Activated T-helper 2 cell treated with anti-CD3 and anti-CD28 coated beads, Interferon-gamma antibody, Interleukin-2, Interleukin-4, amounts not matched to agents 10 μg/mL and 5 μg/mL and 100 μg/mL, durations not matched to agents 14 hours and 24 hours and 36 hours (primary cell): ENCODE data around the gene CSTPP1. TPM values are rescaled to one million over a fixed set of nuclear protein-coding genes. Genes with fewer than 3 reads are reported as not detected.

Experiments used
- DNase-seq: peaks from one replicate; pipeline ENCODE4 v3.0.0; 2021; ENCODE audit warnings: low spot score
- H3K27ac Mint-ChIP-seq: one replicate; pipeline ENCODE4 v1.8.0; 2021; ENCODE audit warnings: mixed read lengths
- H3K27me3 Mint-ChIP-seq: one replicate; pipeline ENCODE4 v1.8.0; 2021; ENCODE audit warnings: low read depth, mixed read lengths
- H3K36me3 Mint-ChIP-seq: one replicate; pipeline ENCODE4 v1.8.0; 2021; ENCODE audit warnings: low read depth, mixed read lengths
- H3K4me1 Mint-ChIP-seq: one replicate; pipeline ENCODE4 v1.8.0; 2021; ENCODE audit warnings: low read depth, mixed read lengths
- H3K4me3 Mint-ChIP-seq: one replicate; pipeline ENCODE4 v1.8.0; 2021; ENCODE audit warnings: low read depth, mild to moderate bottlenecking, moderate library complexity, mixed read lengths
- H3K9me3 Mint-ChIP-seq: one replicate; pipeline ENCODE4 v1.8.0; 2021; ENCODE audit warnings: mixed read lengths
- intact Hi-C: fragments of 100-400 bp; cut with micrococcal nuclease; formaldehyde crosslinking; loops from one replicate; pipeline ENCODE4 v1.15.1; 2023
- total RNA-seq: library from RNA; stranded (reverse); gene quantifications from 2 replicates; pipeline ENCODE4 v1.2.3, GENCODE V29; 2022

The CSTPP1 gene
- total RNA-seq, 1 donor from 2014 or later, result 17.8 TPM

GRCh38 chr11:47161134-47161854 lies 224.7 kb downstream of the CSTPP1 start:
- no peaks in the 10 kb centered on the region for H3K27me3 Mint-ChIP-seq
- no peaks in the 10 kb centered on the region for H3K4me1 Mint-ChIP-seq
- peaks cover 23% of the 10 kb centered on the region for H3K36me3 Mint-ChIP-seq
- no peaks in the 10 kb centered on the region for H3K9me3 Mint-ChIP-seq
- peak; percentile 31 for DNase-seq
- intact Hi-C loops, result no loop called here
- H3K27ac Mint-ChIP-seq, result no peak overlapping the region
- H3K4me3 Mint-ChIP-seq, result no peak overlapping the region

- no peaks in the 10 kb centered on the region for H3K4me1 Mint-ChIP-seq
- DNase-seq, result no peak
- no peak overlapping the region for H3K4me3 Mint-ChIP-seq
- H3K36me3 Mint-ChIP-seq, result peaks cover 29% of the 10 kb centered on the region
- no peaks in the 10 kb centered on the region for H3K9me3 Mint-ChIP-seq
- intact Hi-C loops, result no loop called here
- H3K27me3 Mint-ChIP-seq, result no peaks in the 10 kb centered on the region
- H3K27ac Mint-ChIP-seq, result no peak overlapping the region
Measured at GRCh38 chr11:47161890-47162289, 225.3 kb downstream of the CSTPP1 start.

GRCh38 chr11:47162426-47162825 lies 225.9 kb downstream of the CSTPP1 start:
- no peak overlapping the region for H3K27ac Mint-ChIP-seq
- H3K4me1 Mint-ChIP-seq, result no peaks in the 10 kb centered on the region
- peaks cover 33% of the 10 kb centered on the region for H3K36me3 Mint-ChIP-seq
- no peak for DNase-seq
- H3K9me3 Mint-ChIP-seq, result no peaks in the 10 kb centered on the region
- intact Hi-C loops, result no loop called here
- H3K4me3 Mint-ChIP-seq, result no peak overlapping the region
- H3K27me3 Mint-ChIP-seq, result no peaks in the 10 kb centered on the region

- Mint-ChIP-seq H3K27me3 (no peaks in the 10 kb centered on the region), H3K4me1 (no peaks in the 10 kb centered on the region), H3K9me3 (no peaks in the 10 kb centered on the region), H3K4me3 (no peak overlapping the region), H3K36me3 (peaks cover 38% of the 10 kb centered on the region), H3K27ac (no peak overlapping the region)
- intact Hi-C loops, result no loop called here
- no peak for DNase-seq
Measured at GRCh38 chr11:47163193-47163592, 226.6 kb downstream of the CSTPP1 start.

- intact Hi-C loops, result no loop called here
- H3K4me3 Mint-ChIP-seq, result no peak overlapping the region
- peaks cover 42% of the 10 kb centered on the region for H3K36me3 Mint-ChIP-seq
- no peak for DNase-seq
- no peak overlapping the region for H3K27ac Mint-ChIP-seq
- H3K27me3 Mint-ChIP-seq, result no peaks in the 10 kb centered on the region
- no peaks in the 10 kb centered on the region for H3K4me1 Mint-ChIP-seq
- no peaks in the 10 kb centered on the region for H3K9me3 Mint-ChIP-seq
Measured at GRCh38 chr11:47163898-47164297, 227.3 kb downstream of the CSTPP1 start.

- Mint-ChIP-seq H3K27me3 (no peaks in the 10 kb centered on the region), H3K4me3 (no peak overlapping the region), H3K36me3 (peaks cover 42% of the 10 kb centered on the region), H3K9me3 (no peaks in the 10 kb centered on the region), H3K4me1 (no peaks in the 10 kb centered on the region), H3K27ac (no peak overlapping the region)
- intact Hi-C loops, result no loop called here
- no peak for DNase-seq
Measured at GRCh38 chr11:47164321-47164720, 227.8 kb downstream of the CSTPP1 start.

DNA sequence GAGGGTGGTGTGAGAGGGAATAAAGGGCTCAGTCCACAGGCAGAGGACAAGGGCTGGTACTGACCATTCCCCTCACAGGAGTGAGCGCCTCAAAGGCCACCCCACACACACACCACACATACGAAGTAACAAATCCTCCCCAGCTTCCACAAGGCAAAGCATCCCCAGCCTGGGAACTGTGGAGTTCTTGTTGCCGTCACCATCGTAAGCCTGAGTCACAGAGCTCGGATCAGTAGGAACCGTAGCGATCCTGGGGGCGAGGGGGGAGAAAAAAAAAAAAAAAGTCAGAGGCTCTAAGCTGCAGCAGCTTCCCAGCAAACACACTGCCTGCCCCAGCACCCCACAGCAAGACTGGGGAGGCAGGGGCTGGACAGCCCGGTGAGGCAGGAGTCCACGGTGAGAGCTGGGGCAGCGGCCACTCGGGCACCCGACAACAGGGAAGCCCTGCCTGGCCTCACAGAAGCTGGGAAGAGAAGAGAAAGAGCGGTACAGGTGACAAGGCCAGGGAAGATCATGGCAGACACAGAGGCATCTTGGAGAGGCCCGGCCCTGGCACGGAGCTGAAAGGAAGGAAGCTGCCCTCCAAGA lies 228.8 kb downstream of the CSTPP1 start:
- Mint-ChIP-seq H3K4me1 (no peaks in the 10 kb centered on the region), H3K4me3 (no peak overlapping the region), H3K9me3 (no peaks in the 10 kb centered on the region), H3K36me3 (peaks cover 42% of the 10 kb centered on the region), H3K27me3 (no peaks in the 10 kb centered on the region), H3K27ac (no peak overlapping the region)
- DNase-seq, result no peak
- intact Hi-C loops, result no loop called here

DNA sequence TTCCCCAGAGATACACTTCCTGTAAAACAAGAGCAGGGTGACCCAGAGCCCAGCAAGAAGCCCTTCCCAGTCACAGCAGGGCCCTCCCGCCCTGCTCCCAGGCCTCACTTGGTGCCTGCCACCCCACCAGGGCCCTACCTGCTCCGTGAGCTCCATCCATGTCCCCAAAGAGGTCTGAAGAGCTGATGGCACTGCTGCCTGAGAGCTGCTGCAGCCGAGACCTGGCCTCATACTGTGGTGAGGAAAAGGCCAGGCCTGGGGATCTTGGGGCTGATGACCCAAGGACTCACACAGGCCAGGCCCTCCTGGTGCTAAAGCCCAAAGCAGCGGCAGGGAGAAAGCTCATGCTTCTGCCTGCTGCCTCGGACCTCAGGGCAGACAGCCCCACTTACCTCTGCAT lies 229.8 kb downstream of the CSTPP1 start:
- Mint-ChIP-seq H3K27me3 (no peaks in the 10 kb centered on the region), H3K4me1 (no peaks in the 10 kb centered on the region), H3K27ac (no peak overlapping the region), H3K36me3 (peaks cover 51% of the 10 kb centered on the region), H3K9me3 (no peaks in the 10 kb centered on the region), H3K4me3 (no peak overlapping the region)
- DNase-seq, result no peak
- intact Hi-C loops, result no loop called here

GRCh38 chr11:47171061-47171838 lies 234.7 kb downstream of the CSTPP1 start:
- H3K36me3 Mint-ChIP-seq, result peaks cover 65% of the 10 kb centered on the region
- H3K27me3 Mint-ChIP-seq, result no peaks in the 10 kb centered on the region
- DNase-seq, result no peak
- H3K4me3 Mint-ChIP-seq, result no peak overlapping the region
- peaks cover 17% of the 10 kb centered on the region for H3K4me1 Mint-ChIP-seq
- no peak overlapping the region for H3K27ac Mint-ChIP-seq
- H3K9me3 Mint-ChIP-seq, result no peaks in the 10 kb centered on the region
- intact Hi-C loops, result no loop called here

DNA sequence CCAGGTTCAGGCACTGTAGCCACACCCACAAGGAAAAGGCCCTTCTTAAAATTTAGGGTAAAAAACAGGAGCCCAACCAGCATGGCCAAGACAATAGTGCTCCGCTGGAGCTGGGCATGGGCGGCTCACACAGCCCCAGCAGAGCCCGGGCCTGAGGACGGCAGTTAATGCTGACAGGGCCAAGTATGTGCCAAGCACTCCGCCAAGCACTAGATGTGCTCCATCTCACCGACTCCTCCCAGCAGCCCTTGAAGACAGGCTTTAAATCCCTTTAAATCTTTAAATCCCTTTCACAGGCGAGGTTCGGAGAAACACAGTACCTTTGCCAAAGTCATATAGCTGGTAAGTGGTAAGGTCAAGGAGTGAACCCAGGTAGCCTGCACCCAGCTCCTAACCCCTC lies 235.3 kb downstream of the CSTPP1 start:
- intact Hi-C loops, result no loop called here
- Mint-ChIP-seq H3K36me3 (peaks cover 59% of the 10 kb centered on the region), H3K4me1 (peaks cover 17% of the 10 kb centered on the region), H3K27me3 (no peaks in the 10 kb centered on the region), H3K9me3 (no peaks in the 10 kb centered on the region), H3K27ac (no peak overlapping the region), H3K4me3 (no peak overlapping the region)
- DNase-seq, result no peak

DNA sequence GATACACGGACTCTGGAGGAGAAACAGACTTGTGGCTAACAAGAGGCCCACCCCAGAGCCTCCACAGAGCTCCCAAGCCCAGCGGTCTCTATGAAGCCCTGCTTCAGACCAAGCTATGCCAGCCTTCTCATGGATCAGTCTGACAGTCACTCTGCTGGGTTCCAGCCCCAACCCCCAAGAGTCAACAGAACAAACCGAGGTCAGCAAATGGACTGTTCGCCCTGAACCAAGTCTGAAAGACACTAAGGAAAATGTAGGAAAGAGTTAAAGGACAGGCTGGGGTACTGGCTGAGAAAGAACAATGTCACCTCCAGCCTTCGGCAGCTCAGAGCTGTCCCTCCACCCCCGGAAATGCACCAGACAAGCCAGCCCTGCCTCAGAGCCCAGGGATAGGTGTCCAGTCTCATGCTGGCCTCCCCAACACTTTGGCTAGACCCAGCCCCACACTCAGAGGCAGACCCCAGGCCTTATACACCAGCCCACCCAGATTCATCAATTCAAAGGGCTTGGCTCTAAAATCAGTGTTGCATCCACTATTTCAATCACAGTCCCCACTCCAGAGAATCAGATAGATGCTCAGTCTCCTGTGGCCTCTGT lies 236.3 kb downstream of the CSTPP1 start:
- H3K27ac Mint-ChIP-seq, result no peak overlapping the region
- intact Hi-C loops, result no loop called here
- H3K4me1 Mint-ChIP-seq, result peaks cover 25% of the 10 kb centered on the region
- no peak for DNase-seq
- peaks cover 56% of the 10 kb centered on the region for H3K36me3 Mint-ChIP-seq
- no peaks in the 10 kb centered on the region for H3K9me3 Mint-ChIP-seq
- no peaks in the 10 kb centered on the region for H3K27me3 Mint-ChIP-seq
- H3K4me3 Mint-ChIP-seq, result no peak overlapping the region

DNA sequence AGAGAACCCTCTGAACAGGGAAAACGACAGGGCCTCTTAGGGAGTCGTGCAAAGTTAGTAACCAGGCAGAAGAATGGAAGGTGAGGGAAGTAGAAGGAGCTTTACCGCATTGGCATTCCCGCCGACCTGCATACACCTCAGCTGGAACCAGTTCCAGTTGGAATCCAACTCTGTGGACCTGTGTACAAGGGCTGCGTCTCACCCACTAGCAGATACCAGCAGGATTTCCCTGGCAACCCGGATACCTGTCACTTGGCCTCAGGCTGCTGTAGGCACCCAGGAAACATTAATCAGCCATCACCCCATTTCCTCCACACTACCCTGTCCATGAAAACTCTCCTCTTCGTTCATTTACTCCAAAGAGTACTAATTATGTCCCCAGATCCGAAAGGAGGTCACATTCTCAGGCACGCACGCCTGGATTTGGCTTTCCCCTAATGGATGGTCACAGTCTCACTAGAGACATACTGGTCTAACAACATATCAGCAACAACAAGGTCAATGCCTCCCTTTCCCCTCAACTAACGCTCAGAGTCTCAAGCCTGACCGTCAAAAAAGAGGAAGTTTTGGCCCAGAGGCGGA lies 239.3 kb downstream of the CSTPP1 start:
- H3K36me3 Mint-ChIP-seq, result peaks cover 45% of the 10 kb centered on the region
- no peaks in the 10 kb centered on the region for H3K27me3 Mint-ChIP-seq
- H3K27ac Mint-ChIP-seq, result peak overlapping the region; percentile 98
- peak overlapping the region; percentile 96 for H3K4me3 Mint-ChIP-seq
- no peak for DNase-seq
- peaks cover 28% of the 10 kb centered on the region for H3K4me1 Mint-ChIP-seq
- no peaks in the 10 kb centered on the region for H3K9me3 Mint-ChIP-seq
- intact Hi-C loops, result loop anchor here (5.0 kb wide), 1 partner anchor 231 kb away; the partner anchor contains the start of gene SLC39A13
